Measurements from ENCODE around the gene PDGFB. TPM values are rescaled to one million over a fixed set of nuclear protein-coding genes. Genes with fewer than 3 reads are reported as not detected.

PDGFB gene
- total and polyA plus RNA-seq, 9 of the 15 experiments (the other 6 are each of a cell fraction or from before 2014, with no cell fraction given), result 0.07 to 4.0 (median 0.48) TPM; not detected in 1

GRCh38 chr22:39250838-39251237 lies 6.1 kb upstream of the PDGFB start:
- no peak for FAIRE-seq
- Histone ChIP-seq H3K4me1 (replicated peaks in 1 of 2; ENCODE audit: control insufficient read depth in 2 of 2, insufficient read depth in 2 of 2, low read length in 2 of 2) (peaks cover 41 to 42% of the 10 kb centered on the region in 2 experiments; a peak in 4 of 5 replicates), H3K9ac (ENCODE audit: insufficient read depth in 1 of 2, low read depth in 2 of 2, low read length in 2 of 2) (no peak overlapping the region; a peak in 1 of 4 replicates), H3K79me2 (ENCODE audit: control insufficient read depth, insufficient read depth, low read length) (no peaks in the 10 kb centered on the region), H3K9me3 (replicated peaks; ENCODE audit: control insufficient read depth, insufficient read depth, low read depth, low read length) (no peaks in the 10 kb centered on the region), H4K20me1 (replicated peaks; ENCODE audit: control insufficient read depth, insufficient read depth, low read length) (no peaks in the 10 kb centered on the region), H3K36me3 (ENCODE audit: control insufficient read depth, insufficient read depth, low read length) (no peaks in the 10 kb centered on the region), H3K4me3 (no peak overlapping the region), H3K27ac (ENCODE audit: extremely low read depth, low read depth, low read length) (no peak overlapping the region), H3K4me2 (ENCODE audit: insufficient read depth, low read length) (no peak overlapping the region), H3K27me3 (ENCODE audit: control insufficient read depth in 2 of 2, insufficient read depth in 2 of 2, low read length in 2 of 2) (no peaks in the 10 kb centered on the region), H2AFZ (ENCODE audit: low read depth, low read length) (no peak overlapping the region), H3K9me1 (ENCODE audit: control insufficient read depth, insufficient read depth, low read length) (no peaks in the 10 kb centered on the region)
- ChIA-PET POLR2A (interaction anchor here (1.7 kb wide), 1 partner anchor 60 kb away, joined by 4 read pairs; no protein-coding TSS in a partner anchor), CTCF (ENCODE audit: low intra/inter-chr PET ratio) (no interaction called here)
- no TSS peak for BruUV-seq (replicated peaks)
- ATAC-seq, result no peak
- TF ChIP-seq BCL6 (CRISPR knock-in tag; IDR thresholded peaks at IDR 0.05) (no peak), ELF2 (CRISPR knock-in tag; IDR thresholded peaks at IDR 0.05) (no peak), ZNF212 (CRISPR knock-in tag; IDR thresholded peaks at IDR 0.05) (no peak), ZBTB2 (IDR thresholded peaks at IDR 0.05) (no peak), ZNF124 (CRISPR knock-in tag; IDR thresholded peaks at IDR 0.05) (no peak), TCF7L2 (IDR thresholded peaks at IDR 0.05; ENCODE audit: low read depth, low read length) (no peak), USF2 (CRISPR knock-in tag; IDR thresholded peaks at IDR 0.05) (no peak), EZH2 (IDR thresholded peaks at IDR 0.05; ENCODE audit: borderline replicate concordance, low read depth, low read length) (no peak)
- in situ Hi-C loops (cut with MboI) (no loop called here), intact Hi-C loops (cut with micrococcal nuclease) (no loop called here)
- WGBS (ENCODE audit: insufficient coverage, low coverage, missing lambda C conversion rate), result 53% methylated on average over 3 of the region's 5 CpGs
- no peak for DNase-seq (ENCODE audit: extremely low read depth in 1 of 4, low spot score in 3 of 4)

All from K562 (cell line).